ENCODE results near the gene DDX39B.
A peak's percentile ranks its signal among the peaks of the same experiment; 100 is the strongest.

Gene DDX39B

GRCh38 chr6:31579119-31579505 lies 37.3 kb upstream of the DDX39B start:
- TF ChIP-seq, protein P1, sequence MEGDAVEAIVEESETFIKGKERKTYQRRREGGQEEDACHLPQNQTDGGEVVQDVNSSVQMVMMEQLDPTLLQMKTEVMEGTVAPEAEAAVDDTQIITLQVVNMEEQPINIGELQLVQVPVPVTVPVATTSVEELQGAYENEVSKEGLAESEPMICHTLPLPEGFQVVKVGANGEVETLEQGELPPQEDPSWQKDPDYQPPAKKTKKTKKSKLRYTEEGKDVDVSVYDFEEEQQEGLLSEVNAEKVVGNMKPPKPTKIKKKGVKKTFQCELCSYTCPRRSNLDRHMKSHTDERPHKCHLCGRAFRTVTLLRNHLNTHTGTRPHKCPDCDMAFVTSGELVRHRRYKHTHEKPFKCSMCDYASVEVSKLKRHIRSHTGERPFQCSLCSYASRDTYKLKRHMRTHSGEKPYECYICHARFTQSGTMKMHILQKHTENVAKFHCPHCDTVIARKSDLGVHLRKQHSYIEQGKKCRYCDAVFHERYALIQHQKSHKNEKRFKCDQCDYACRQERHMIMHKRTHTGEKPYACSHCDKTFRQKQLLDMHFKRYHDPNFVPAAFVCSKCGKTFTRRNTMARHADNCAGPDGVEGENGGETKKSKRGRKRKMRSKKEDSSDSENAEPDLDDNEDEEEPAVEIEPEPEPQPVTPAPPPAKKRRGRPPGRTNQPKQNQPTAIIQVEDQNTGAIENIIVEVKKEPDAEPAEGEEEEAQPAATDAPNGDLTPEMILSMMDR (IDR thresholded peaks at IDR 0.05; ENCODE audit: insufficient read depth, low read depth, low read length, missing control alignments), result no peak
- DNase-seq (ENCODE audit: low read depth), result no peak
- H3K4me3 ChIP-seq (ENCODE audit: low read depth, low read length), result peak overlapping the region; percentile 84

GRCh38 chr6:31578184-31579118 lies 36.6 kb upstream of the DDX39B start:
- H3K4me3 ChIP-seq (ENCODE audit: low read depth, low read length), result peak overlapping the region; percentile 84
- peak; percentile 24 for DNase-seq (ENCODE audit: low read depth)
- TF ChIP-seq, protein P1 (IDR thresholded peaks at IDR 0.05; ENCODE audit: insufficient read depth, low read depth, low read length, missing control alignments), result no peak

DNA sequence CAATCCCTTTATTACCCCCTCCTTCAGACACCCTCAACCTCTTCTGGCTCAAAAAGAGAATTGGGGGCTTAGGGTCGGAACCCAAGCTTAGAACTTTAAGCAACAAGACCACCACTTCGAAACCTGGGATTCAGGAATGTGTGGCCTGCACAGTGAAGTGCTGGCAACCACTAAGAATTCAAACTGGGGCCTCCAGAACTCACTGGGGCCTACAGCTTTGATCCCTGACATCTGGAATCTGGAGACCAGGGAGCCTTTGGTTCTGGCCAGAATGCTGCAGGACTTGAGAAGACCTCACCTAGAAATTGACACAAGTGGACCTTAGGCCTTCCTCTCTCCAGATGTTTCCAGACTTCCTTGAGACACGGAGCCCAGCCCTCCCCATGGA lies 35.8 kb upstream of the DDX39B start:
- peak overlapping the region; percentile 73 for H3K4me3 ChIP-seq (ENCODE audit: low read depth, low read length)
- DNase-seq (ENCODE audit: low read depth), result peak; percentile 15
- TF ChIP-seq, protein P1 (IDR thresholded peaks at IDR 0.05; ENCODE audit: insufficient read depth, low read depth, low read length, missing control alignments), result no peak

DNA sequence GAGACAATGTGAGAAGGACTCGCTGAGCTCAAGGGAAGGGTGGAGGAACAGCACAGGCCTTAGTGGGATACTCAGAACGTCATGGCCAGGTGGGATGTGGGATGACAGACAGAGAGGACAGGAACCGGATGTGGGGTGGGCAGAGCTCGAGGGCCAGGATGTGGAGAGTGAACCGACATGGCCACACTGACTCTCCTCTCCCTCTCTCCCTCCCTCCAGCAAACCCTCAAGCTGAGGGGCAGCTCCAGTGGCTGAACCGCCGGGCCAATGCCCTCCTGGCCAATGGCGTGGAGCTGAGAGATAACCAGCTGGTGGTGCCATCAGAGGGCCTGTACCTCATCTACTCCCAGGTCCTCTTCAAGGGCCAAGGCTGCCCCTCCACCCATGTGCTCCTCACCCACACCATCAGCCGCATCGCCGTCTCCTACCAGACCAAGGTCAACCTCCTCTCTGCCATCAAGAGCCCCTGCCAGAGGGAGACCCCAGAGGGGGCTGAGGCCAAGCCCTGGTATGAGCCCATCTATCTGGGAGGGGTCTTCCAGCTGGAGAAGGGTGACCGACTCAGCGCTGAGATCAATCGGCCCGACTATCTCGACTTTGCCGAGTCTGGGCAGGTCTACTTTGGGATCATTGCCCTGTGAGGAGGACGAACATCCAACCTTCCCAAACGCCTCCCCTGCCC lies 35.2 kb upstream of the DDX39B start:
- H3K4me3 ChIP-seq (ENCODE audit: low read depth, low read length), result peak overlapping the region; percentile 73
- TF ChIP-seq, protein P1 (IDR thresholded peaks at IDR 0.05; ENCODE audit: insufficient read depth, low read depth, low read length, missing control alignments), result no peak
- DNase-seq (ENCODE audit: low read depth), result peak; percentile 78

- TF ChIP-seq, protein P1 (IDR thresholded peaks at IDR 0.05; ENCODE audit: insufficient read depth, low read depth, low read length, missing control alignments), result no peak
- H3K4me3 ChIP-seq (ENCODE audit: low read depth, low read length), result peak overlapping the region; percentile 73
- no peak for DNase-seq (ENCODE audit: low read depth)
Observed at GRCh38 chr6:31575952-31576685, 34.3 kb upstream of the DDX39B start.

DNA sequence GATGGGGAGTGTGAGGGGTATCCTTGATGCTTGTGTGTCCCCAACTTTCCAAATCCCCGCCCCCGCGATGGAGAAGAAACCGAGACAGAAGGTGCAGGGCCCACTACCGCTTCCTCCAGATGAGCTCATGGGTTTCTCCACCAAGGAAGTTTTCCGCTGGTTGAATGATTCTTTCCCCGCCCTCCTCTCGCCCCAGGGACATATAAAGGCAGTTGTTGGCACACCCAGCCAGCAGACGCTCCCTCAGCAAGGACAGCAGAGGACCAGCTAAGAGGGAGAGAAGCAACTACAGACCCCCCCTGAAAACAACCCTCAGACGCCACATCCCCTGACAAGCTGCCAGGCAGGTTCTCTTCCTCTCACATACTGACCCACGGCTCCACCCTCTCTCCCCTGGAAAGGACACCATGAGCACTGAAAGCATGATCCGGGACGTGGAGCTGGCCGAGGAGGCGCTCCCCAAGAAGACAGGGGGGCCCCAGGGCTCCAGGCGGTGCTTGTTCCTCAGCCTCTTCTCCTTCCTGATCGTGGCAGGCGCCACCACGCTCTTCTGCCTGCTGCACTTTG lies 33.6 kb upstream of the DDX39B start, which contains the start of gene TNF:
TSS of gene TNF (plus strand) at position 231 of the 567 bp plus-strand sequence. CDS start at position 408, 177 bp downstream.
- peak; percentile 94 for DNase-seq (ENCODE audit: low read depth)
- H3K4me3 ChIP-seq (ENCODE audit: low read depth, low read length), result peak within 1 kb of the TSS; percentile 73
- TF ChIP-seq, protein P1 (IDR thresholded peaks at IDR 0.05; ENCODE audit: insufficient read depth, low read depth, low read length, missing control alignments), result no peak
